SK-N-SH treated with all-trans-retinoic acid at 6 μM for 48 hours (cell line): Measurements from ENCODE around the gene CELF1.

ENCODE experiments used
- BACH2 ChIP-seq: fragments of 250-450 bp; sonication (Bioruptor Pico); IDR thresholded peaks from 2 replicates; pipeline ENCODE4 v1.9.0; 2021; ENCODE audit warnings: mild to moderate bottlenecking, borderline replicate concordance
- CSDC2 ChIP-seq: fragments of 250-450 bp; sonication (Bioruptor Pico); IDR thresholded peaks from 2 replicates; pipeline ENCODE4 v1.5.0; 2020; ENCODE audit warnings: mild to moderate bottlenecking, moderate library complexity
- GLIS3 ChIP-seq: fragments of 250-450 bp; sonication (Bioruptor Pico); IDR thresholded peaks from 2 replicates; pipeline ENCODE4 v1.5.0; 2020; ENCODE audit warnings: mild to moderate bottlenecking, moderate library complexity
- ISL1 ChIP-seq: fragments of 250-450 bp; sonication (Bioruptor Pico); IDR thresholded peaks from 2 replicates; pipeline ENCODE4 v2.1.2; 2022; ENCODE audit warnings: mild to moderate bottlenecking, moderate library complexity
- RARB ChIP-seq: fragments of 250-450 bp; sonication (Bioruptor Pico); IDR thresholded peaks from 2 replicates; pipeline ENCODE4 v1.8.0; 2021; ENCODE audit warnings: mild to moderate bottlenecking, moderate library complexity
- TOX ChIP-seq: fragments of 250-450 bp; sonication (Bioruptor Pico); IDR thresholded peaks from 2 replicates; pipeline ENCODE4 v1.8.0; 2021; ENCODE audit warnings: mild to moderate bottlenecking, moderate library complexity, borderline replicate concordance
- ZFP3 ChIP-seq: fragments of 250-450 bp; sonication (Bioruptor Pico); IDR thresholded peaks from 2 replicates; pipeline ENCODE4 v1.5.0; 2020; ENCODE audit warnings: mild to moderate bottlenecking, moderate library complexity
- ZFP30 ChIP-seq: fragments of 450-650 bp; formaldehyde crosslinking; IDR thresholded peaks from 2 replicates; pipeline ENCODE4 v1.5.0; 2022; ENCODE audit warnings: mild to moderate bottlenecking, moderate library complexity
- ZNF70 ChIP-seq: fragments of 450-650 bp; formaldehyde crosslinking; IDR thresholded peaks from 2 replicates; pipeline ENCODE4 v1.5.0; 2020; ENCODE audit warnings: mild to moderate bottlenecking, moderate library complexity
- ZNF8 ChIP-seq: fragments of 450-650 bp; formaldehyde crosslinking; IDR thresholded peaks from 2 replicates; pipeline ENCODE4 v1.5.0; 2020; ENCODE audit warnings: mild to moderate bottlenecking, moderate library complexity
- TF ChIP-seq, protein P1 (sequence below): fragments of 250-450 bp; sonication (Bioruptor Pico); IDR thresholded peaks from 2 replicates; pipeline ENCODE4 v1.8.0; 2020; ENCODE audit warnings: mild to moderate bottlenecking, moderate library complexity, borderline replicate concordance
- TF ChIP-seq, protein P2 (sequence below): fragments of 250-450 bp; sonication (Bioruptor Pico); IDR thresholded peaks from 2 replicates; pipeline ENCODE4 v1.5.1; 2020; ENCODE audit warnings: low read depth, mild to moderate bottlenecking, moderate library complexity
- TF ChIP-seq, protein P3 (sequence below): fragments of 250-450 bp; sonication (Bioruptor Pico); IDR thresholded peaks from 2 replicates; pipeline ENCODE4 v1.8.0; 2021; ENCODE audit warnings: low read depth, mild to moderate bottlenecking, moderate library complexity, borderline replicate concordance
- TF ChIP-seq, protein P4 (sequence below): fragments of 250-450 bp; sonication (Bioruptor Pico); IDR thresholded peaks from 2 replicates; pipeline ENCODE4 v1.5.1; 2021; ENCODE audit warnings: mild to moderate bottlenecking, moderate library complexity

DNA sequence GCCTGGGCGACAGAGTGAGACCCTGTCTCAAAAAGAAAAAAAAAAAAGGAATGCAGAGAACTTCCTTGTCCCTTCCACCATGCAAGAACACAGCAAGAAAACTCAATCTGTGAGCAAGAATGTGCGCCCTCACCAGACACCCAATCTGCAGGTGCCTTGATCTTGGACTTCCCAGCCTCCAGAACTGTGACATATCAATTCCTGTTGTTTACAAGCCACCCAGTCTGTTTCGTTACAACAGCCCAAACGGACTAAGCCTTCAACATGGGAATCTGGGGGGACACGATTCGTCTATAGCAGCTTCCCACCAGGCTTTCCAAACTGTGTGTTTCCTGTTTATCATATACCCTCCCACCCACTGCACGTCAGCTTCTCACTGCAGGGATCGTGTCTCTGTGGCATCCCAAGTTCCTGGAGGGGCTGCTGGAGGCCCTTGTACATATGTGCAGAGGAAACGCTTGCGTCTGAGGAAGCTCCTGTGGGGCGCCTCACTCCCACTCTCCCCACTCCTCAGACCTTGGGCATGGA lies 115.7 kb downstream of the CELF1 start:
- TF ChIP-seq, protein P1, sequence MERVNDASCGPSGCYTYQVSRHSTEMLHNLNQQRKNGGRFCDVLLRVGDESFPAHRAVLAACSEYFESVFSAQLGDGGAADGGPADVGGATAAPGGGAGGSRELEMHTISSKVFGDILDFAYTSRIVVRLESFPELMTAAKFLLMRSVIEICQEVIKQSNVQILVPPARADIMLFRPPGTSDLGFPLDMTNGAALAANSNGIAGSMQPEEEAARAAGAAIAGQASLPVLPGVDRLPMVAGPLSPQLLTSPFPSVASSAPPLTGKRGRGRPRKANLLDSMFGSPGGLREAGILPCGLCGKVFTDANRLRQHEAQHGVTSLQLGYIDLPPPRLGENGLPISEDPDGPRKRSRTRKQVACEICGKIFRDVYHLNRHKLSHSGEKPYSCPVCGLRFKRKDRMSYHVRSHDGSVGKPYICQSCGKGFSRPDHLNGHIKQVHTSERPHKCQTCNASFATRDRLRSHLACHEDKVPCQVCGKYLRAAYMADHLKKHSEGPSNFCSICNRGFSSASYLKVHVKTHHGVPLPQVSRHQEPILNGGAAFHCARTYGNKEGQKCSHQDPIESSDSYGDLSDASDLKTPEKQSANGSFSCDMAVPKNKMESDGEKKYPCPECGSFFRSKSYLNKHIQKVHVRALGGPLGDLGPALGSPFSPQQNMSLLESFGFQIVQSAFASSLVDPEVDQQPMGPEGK (CRISPR knock-in tag), result no peak
- TF ChIP-seq CSDC2 (CRISPR knock-in tag) (no peak), TOX (no peak), ZFP3 (CRISPR knock-in tag) (no peak), ZNF70 (CRISPR knock-in tag) (no peak), RARB (CRISPR knock-in tag) (no peak), GLIS3 (no peak), ZFP30 (CRISPR knock-in tag) (no peak), ZNF8 (no peak), BACH2 (CRISPR knock-in tag) (no peak), ISL1 (CRISPR knock-in tag) (no peak)
- TF ChIP-seq, protein P2, sequence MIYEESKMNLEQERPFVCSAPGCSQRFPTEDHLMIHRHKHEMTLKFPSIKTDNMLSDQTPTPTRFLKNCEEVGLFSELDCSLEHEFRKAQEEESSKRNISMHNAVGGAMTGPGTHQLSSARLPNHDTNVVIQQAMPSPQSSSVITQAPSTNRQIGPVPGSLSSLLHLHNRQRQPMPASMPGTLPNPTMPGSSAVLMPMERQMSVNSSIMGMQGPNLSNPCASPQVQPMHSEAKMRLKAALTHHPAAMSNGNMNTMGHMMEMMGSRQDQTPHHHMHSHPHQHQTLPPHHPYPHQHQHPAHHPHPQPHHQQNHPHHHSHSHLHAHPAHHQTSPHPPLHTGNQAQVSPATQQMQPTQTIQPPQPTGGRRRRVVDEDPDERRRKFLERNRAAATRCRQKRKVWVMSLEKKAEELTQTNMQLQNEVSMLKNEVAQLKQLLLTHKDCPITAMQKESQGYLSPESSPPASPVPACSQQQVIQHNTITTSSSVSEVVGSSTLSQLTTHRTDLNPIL (CRISPR knock-in tag), result no peak
- TF ChIP-seq, protein P3, sequence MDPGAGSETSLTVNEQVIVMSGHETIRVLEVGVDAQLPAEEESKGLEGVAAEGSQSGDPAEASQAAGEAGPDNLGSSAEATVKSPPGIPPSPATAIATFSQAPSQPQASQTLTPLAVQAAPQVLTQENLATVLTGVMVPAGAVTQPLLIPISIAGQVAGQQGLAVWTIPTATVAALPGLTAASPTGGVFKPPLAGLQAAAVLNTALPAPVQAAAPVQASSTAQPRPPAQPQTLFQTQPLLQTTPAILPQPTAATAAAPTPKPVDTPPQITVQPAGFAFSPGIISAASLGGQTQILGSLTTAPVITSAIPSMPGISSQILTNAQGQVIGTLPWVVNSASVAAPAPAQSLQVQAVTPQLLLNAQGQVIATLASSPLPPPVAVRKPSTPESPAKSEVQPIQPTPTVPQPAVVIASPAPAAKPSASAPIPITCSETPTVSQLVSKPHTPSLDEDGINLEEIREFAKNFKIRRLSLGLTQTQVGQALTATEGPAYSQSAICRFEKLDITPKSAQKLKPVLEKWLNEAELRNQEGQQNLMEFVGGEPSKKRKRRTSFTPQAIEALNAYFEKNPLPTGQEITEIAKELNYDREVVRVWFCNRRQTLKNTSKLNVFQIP, result no peak
- TF ChIP-seq, protein P4, sequence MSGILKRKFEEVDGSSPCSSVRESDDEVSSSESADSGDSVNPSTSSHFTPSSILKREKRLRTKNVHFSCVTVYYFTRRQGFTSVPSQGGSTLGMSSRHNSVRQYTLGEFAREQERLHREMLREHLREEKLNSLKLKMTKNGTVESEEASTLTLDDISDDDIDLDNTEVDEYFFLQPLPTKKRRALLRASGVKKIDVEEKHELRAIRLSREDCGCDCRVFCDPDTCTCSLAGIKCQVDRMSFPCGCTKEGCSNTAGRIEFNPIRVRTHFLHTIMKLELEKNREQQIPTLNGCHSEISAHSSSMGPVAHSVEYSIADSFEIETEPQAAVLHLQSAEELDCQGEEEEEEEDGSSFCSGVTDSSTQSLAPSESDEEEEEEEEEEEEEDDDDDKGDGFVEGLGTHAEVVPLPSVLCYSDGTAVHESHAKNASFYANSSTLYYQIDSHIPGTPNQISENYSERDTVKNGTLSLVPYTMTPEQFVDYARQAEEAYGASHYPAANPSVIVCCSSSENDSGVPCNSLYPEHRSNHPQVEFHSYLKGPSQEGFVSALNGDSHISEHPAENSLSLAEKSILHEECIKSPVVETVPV (CRISPR knock-in tag), result no peak
